Caco-2 (cell line): ENCODE data around the gene AFG3L2. TPM values are rescaled to one million over a fixed set of nuclear protein-coding genes. Genes with fewer than 3 reads are reported as not detected.

Experiments used
- BruUV-seq: library from RNA; stranded (reverse); fragments of 400-500 nt; replicated peaks from 2 replicates; lab custom pipeline; 2021; lab: Mats Ljungman, UMichigan
- CTCF ChIA-PET: fragments of 300-600 bp; sonication (Branson Sonifier 250); formaldehyde crosslinking; loops from one replicate; lab custom pipeline; 2022; ENCODE audit warnings: antibody characterized with exemption; lab: Charles Lee
- POLR2A ChIA-PET: fragments of 300-600 bp; sonication (Branson Sonifier 250); formaldehyde crosslinking; loops from one replicate; lab custom pipeline; 2022; ENCODE audit warnings: antibody characterized with exemption; lab: Charles Lee
- DNase-seq, 2 experiments: peaks; one replicate each; pipeline versions ENCODE4 v3.0.0 to v3.0.0-alpha.2; 2020 to 2022
- H3K27me3 ChIP-seq: replicated peaks from 2 replicates; pipeline ENCODE4 v1.6.0; 2011; ENCODE audit warnings: low read length; ENCODE audit not compliant: control insufficient read depth, insufficient read depth
- H3K36me3 ChIP-seq: 2 replicates; pipeline ENCODE4 v1.5.1; 2011; ENCODE audit warnings: low read length; ENCODE audit not compliant: control insufficient read depth, insufficient read depth
- H3K4me1 ChIP-seq: fragments of 250-450 bp; sonication (Bioruptor Pico); 2 replicates; pipeline ENCODE4 v1.5.1; 2020; ENCODE audit warnings: mild to moderate bottlenecking
- H3K4me3 ChIP-seq: 2 replicates; pipeline ENCODE4 v1.5.1; 2011; ENCODE audit warnings: low read depth, mild to moderate bottlenecking, control low read depth, low read length
- H3K9me3 ChIP-seq: fragments of 250-450 bp; sonication (Bioruptor Pico); 2 replicates; pipeline ENCODE4 v1.5.1; 2020; ENCODE audit warnings: mild to moderate bottlenecking, moderate library complexity
- H3K27ac Mint-ChIP-seq: one replicate; pipeline ENCODE4 v1.8.0; 2022; ENCODE audit warnings: mixed read lengths; ENCODE audit not compliant: unreplicated experiment
- H3K27me3 Mint-ChIP-seq: one replicate; pipeline ENCODE4 v1.8.0; 2022; ENCODE audit warnings: mixed read lengths; ENCODE audit not compliant: insufficient read depth, unreplicated experiment
- H3K36me3 Mint-ChIP-seq: one replicate; pipeline ENCODE4 v1.8.0; 2022; ENCODE audit warnings: mild to moderate bottlenecking, mixed read lengths; ENCODE audit not compliant: insufficient read depth, unreplicated experiment
- H3K4me1 Mint-ChIP-seq: one replicate; pipeline ENCODE4 v1.8.0; 2022; ENCODE audit warnings: low read depth, mixed read lengths; ENCODE audit not compliant: unreplicated experiment
- H3K4me3 Mint-ChIP-seq: one replicate; pipeline ENCODE4 v1.8.0; 2022; ENCODE audit warnings: mild to moderate bottlenecking, moderate library complexity, mixed read lengths; ENCODE audit not compliant: unreplicated experiment
- H3K9me3 Mint-ChIP-seq: one replicate; pipeline ENCODE4 v1.8.0; 2022; ENCODE audit warnings: mixed read lengths; ENCODE audit not compliant: unreplicated experiment
- intact Hi-C: fragments of 100-400 bp; cut with micrococcal nuclease; formaldehyde crosslinking; loops from one replicate; pipeline ENCODE4 v1.10.0; 2022; ENCODE audit not compliant: unreplicated experiment
- total RNA-seq: library from RNA; stranded (reverse); gene quantifications from 2 replicates; pipeline ENCODE4 v1.2.3, GENCODE V29; 2022
- TF ChIP-seq, protein P1 (sequence below), 2 experiments: fragments of 200-600 bp in 1 of 2; IDR thresholded peaks; 1 replicate in 1 of 2; 2 replicates in 1 of 2; pipeline versions ENCODE4 v1.5.1 to v1.8.0; 2011 to 2022; ENCODE audit warnings: antibody characterized with exemption in 1 of 2, control low read depth in 1 of 2, inconsistent platforms in 1 of 2, low read depth in 1 of 2, low read length in 1 of 2, mild to moderate bottlenecking in 1 of 2, moderate library complexity in 1 of 2; ENCODE audit not compliant: insufficient read depth in 1 of 2, severe bottlenecking in 1 of 2, unreplicated experiment in 1 of 2

AFG3L2 gene
- total RNA-seq, 1 experiment from 2014 or later, result 72.0 TPM

GRCh38 chr18:12346240-12346565 is 30.8 kb downstream of the AFG3L2 start:
- POLR2A ChIA-PET, result no interaction called here
- no peaks in the 10 kb centered on the region for H3K27me3 ChIP-seq
- no peaks in the 10 kb centered on the region for H3K27me3 Mint-ChIP-seq
- H3K4me3 Mint-ChIP-seq, result no peak overlapping the region
- H3K4me1 Mint-ChIP-seq, result no peaks in the 10 kb centered on the region
- intact Hi-C loops, result no loop called here
- H3K4me3 ChIP-seq, result no peak overlapping the region
- no peaks in the 10 kb centered on the region; the same call in 1 of the 2 replicates for H3K36me3 ChIP-seq
- BruUV-seq, result no TSS peak
- DNase-seq, result no peak
- TF ChIP-seq, protein P1, sequence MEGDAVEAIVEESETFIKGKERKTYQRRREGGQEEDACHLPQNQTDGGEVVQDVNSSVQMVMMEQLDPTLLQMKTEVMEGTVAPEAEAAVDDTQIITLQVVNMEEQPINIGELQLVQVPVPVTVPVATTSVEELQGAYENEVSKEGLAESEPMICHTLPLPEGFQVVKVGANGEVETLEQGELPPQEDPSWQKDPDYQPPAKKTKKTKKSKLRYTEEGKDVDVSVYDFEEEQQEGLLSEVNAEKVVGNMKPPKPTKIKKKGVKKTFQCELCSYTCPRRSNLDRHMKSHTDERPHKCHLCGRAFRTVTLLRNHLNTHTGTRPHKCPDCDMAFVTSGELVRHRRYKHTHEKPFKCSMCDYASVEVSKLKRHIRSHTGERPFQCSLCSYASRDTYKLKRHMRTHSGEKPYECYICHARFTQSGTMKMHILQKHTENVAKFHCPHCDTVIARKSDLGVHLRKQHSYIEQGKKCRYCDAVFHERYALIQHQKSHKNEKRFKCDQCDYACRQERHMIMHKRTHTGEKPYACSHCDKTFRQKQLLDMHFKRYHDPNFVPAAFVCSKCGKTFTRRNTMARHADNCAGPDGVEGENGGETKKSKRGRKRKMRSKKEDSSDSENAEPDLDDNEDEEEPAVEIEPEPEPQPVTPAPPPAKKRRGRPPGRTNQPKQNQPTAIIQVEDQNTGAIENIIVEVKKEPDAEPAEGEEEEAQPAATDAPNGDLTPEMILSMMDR (IDR thresholded peaks at IDR 0.05; ENCODE audit: insufficient read depth in 1 of 2, low read depth in 1 of 2, low read length in 1 of 2, severe bottlenecking in 1 of 2, unreplicated experiment in 1 of 2), result no peak
- no peaks in the 10 kb centered on the region for H3K9me3 ChIP-seq
- no peaks in the 10 kb centered on the region for H3K4me1 ChIP-seq
- no peak overlapping the region for H3K27ac Mint-ChIP-seq
- CTCF ChIA-PET, result interaction anchor here (1.2 kb wide), 1 partner anchor 18 kb away, joined by 5 read pairs; no protein-coding TSS in a partner anchor
- H3K9me3 Mint-ChIP-seq, result no peaks in the 10 kb centered on the region
- peaks cover 78% of the 10 kb centered on the region for H3K36me3 Mint-ChIP-seq

DNA sequence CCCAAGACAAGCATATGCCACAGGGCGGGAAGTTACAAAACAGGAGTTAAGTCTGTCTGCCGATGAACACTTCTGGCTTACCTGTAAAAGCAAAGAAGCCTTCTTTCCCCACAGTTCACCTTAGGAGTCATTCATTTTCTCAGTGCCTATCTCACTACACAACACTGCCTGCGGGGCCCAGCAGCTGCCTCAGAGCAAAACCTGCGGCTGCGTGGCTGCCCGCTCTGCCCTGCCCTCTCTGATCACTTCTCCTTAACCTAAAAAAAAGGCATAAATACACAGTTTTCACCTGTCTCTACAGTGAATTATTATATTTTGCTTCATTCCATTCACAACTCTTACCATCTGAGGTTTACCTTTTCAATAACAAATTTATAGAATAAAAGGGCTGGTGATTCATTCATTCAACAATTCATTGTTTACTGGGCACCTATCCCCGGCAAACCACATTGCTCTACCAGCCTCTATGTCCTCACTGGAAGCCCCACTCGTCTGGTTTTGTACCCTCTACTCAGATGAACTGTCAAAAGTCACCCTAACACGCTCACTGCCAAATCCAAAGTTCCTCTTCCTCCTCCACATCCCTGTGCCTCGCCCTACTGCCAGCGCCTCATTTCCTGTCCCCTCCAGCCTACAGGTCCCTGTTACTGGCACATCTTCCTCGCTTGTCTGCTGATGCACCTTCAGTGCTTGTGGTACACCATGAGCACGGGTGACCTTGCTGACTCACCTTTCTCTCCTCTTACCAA is 31.4 kb downstream of the AFG3L2 start:
- no peak overlapping the region for H3K4me3 ChIP-seq
- Mint-ChIP-seq H3K4me1 (no peaks in the 10 kb centered on the region), H3K27me3 (no peaks in the 10 kb centered on the region), H3K4me3 (no peak overlapping the region), H3K36me3 (peaks cover 73% of the 10 kb centered on the region), H3K9me3 (no peaks in the 10 kb centered on the region), H3K27ac (no peak overlapping the region)
- no peaks in the 10 kb centered on the region for H3K27me3 ChIP-seq
- H3K4me1 ChIP-seq, result no peaks in the 10 kb centered on the region
- no peak for DNase-seq
- intact Hi-C loops, result no loop called here
- TF ChIP-seq, protein P1 (IDR thresholded peaks at IDR 0.05; ENCODE audit: insufficient read depth in 1 of 2, low read depth in 1 of 2, low read length in 1 of 2, severe bottlenecking in 1 of 2, unreplicated experiment in 1 of 2), result no peak
- POLR2A ChIA-PET, result no interaction called here
- no peaks in the 10 kb centered on the region for H3K9me3 ChIP-seq
- no TSS peak for BruUV-seq
- CTCF ChIA-PET, result no interaction called here
- no peaks in the 10 kb centered on the region; the same call in 1 of the 2 replicates for H3K36me3 ChIP-seq

GRCh38 chr18:12342661-12343060 is 34.4 kb downstream of the AFG3L2 start:
- H3K9me3 Mint-ChIP-seq, result no peaks in the 10 kb centered on the region
- intact Hi-C loops, result no loop called here
- H3K27me3 ChIP-seq, result no peaks in the 10 kb centered on the region
- H3K27me3 Mint-ChIP-seq, result no peaks in the 10 kb centered on the region
- H3K4me3 ChIP-seq, result no peak overlapping the region
- H3K36me3 ChIP-seq, result no peaks in the 10 kb centered on the region; the same call in 1 of the 2 replicates
- no peak for DNase-seq
- H3K9me3 ChIP-seq, result no peaks in the 10 kb centered on the region
- ChIA-PET POLR2A (no interaction called here), CTCF (no interaction called here)
- H3K36me3 Mint-ChIP-seq, result peaks cover 68% of the 10 kb centered on the region
- TF ChIP-seq, protein P1 (IDR thresholded peaks at IDR 0.05; ENCODE audit: insufficient read depth in 1 of 2, low read depth in 1 of 2, low read length in 1 of 2, severe bottlenecking in 1 of 2, unreplicated experiment in 1 of 2), result no peak
- peaks cover 13% of the 10 kb centered on the region for H3K4me1 ChIP-seq
- no peak overlapping the region for H3K27ac Mint-ChIP-seq
- H3K4me1 Mint-ChIP-seq, result peaks cover 7% of the 10 kb centered on the region
- H3K4me3 Mint-ChIP-seq, result no peak overlapping the region
- TSS peak; percentile 17 for BruUV-seq
